GM12891 (cell line): ENCODE results near the gene LRPAP1.

Source experiments
- PAX5 ChIP-seq: IDR thresholded peaks from 2 replicates; pipeline ENCODE4 v1.6.1; 2011; ENCODE audit warnings: low read length, moderate library complexity, mild to moderate bottlenecking; ENCODE audit not compliant: insufficient read depth, severe bottlenecking
- POLR2A ChIP-seq: IDR thresholded peaks from 2 replicates; pipeline ENCODE4 v1.6.1; 2011; ENCODE audit warnings: low read depth, low read length, control low read depth
- POLR2AphosphoS5 ChIP-seq: IDR thresholded peaks from 2 replicates; pipeline ENCODE4 v1.6.1; 2011; ENCODE audit warnings: low read depth, low read length, control low read depth
- TAF1 ChIP-seq: IDR thresholded peaks from 2 replicates; pipeline ENCODE4 v1.6.1; 2011; ENCODE audit warnings: low read depth, low read length, control low read depth

- TF ChIP-seq TAF1 (no peak), POLR2A (no peak), POLR2AphosphoS5 (no peak), PAX5 (no peak)
Observed at GRCh38 chr4:3501825-3502425, 30.3 kb downstream of the LRPAP1 start.
